Endothelial cell of umbilical vein (primary cell): ENCODE results near the gene CCDC142. TPM values are rescaled to one million over a fixed set of nuclear protein-coding genes. Genes with fewer than 3 reads are reported as not detected.
"Not testable (repeated sequence)": the region's sequence is repeated elsewhere in the genome, so short reads cannot be mapped to it uniquely, and the experiment has no call there.

Experiments used
- BruUV-seq: library from RNA; stranded (reverse); fragments of 400-500 nt; replicated peaks from 2 replicates; lab custom pipeline; 2021; lab: Mats Ljungman, UMichigan
- CTCF ChIA-PET: fragments of 300-600, 350-600 bp; sonication (Branson Sonifier 250); formaldehyde crosslinking; loops from one replicate; lab custom pipeline; 2021; ENCODE audit warnings: antibody characterized with exemption, inconsistent platforms; lab: Charles Lee
- POLR2A ChIA-PET: fragments of 300-600, 350-600 bp; sonication (Branson Sonifier 250); formaldehyde crosslinking; loops from one replicate; lab custom pipeline; 2021; ENCODE audit warnings: antibody characterized with exemption, inconsistent platforms; lab: Charles Lee
- DNase-seq: peaks from one replicate; pipeline ENCODE4 v3.0.0-alpha.2; 2011; ENCODE audit warnings: low read depth, low spot score
- FAIRE-seq: peaks from 2 replicates; lab custom pipeline; 2011; peaks lifted over from hg19 to GRCh38; lab: Jason Lieb, UNC
- H2AFZ ChIP-seq: 2 replicates; pipeline ENCODE4 v1.6.0; 2012; ENCODE audit warnings: low read depth, low read length, control low read depth, inconsistent platforms
- H3K27ac ChIP-seq: 2 replicates; pipeline ENCODE4 v1.5.1; 2011; ENCODE audit warnings: low read depth, mild to moderate bottlenecking, control low read depth, low read length, moderate library complexity; ENCODE audit not compliant: insufficient read depth
- H3K27me3 ChIP-seq, 2 experiments: 2 replicates each; pipeline versions ENCODE4 v1.6.0 to v1.6.1; 2011; ENCODE audit warnings: low read length in 2 of 2, mixed read lengths in 1 of 2; ENCODE audit not compliant: control insufficient read depth in 2 of 2, insufficient read depth in 2 of 2
- H3K36me3 ChIP-seq, 2 experiments: 2 replicates in 1 of 2; 3 replicates in 1 of 2; pipeline ENCODE4 v1.5.1; 2011; ENCODE audit warnings: low read length in 2 of 2, mild to moderate bottlenecking in 1 of 2, moderate library complexity in 1 of 2; ENCODE audit not compliant: control insufficient read depth in 2 of 2, insufficient read depth in 2 of 2; ENCODE audit errors: extremely low read depth in 1 of 2
- H3K4me1 ChIP-seq: 3 replicates; pipeline ENCODE4 v1.5.1; 2011; ENCODE audit warnings: mild to moderate bottlenecking, low read length; ENCODE audit not compliant: control insufficient read depth, insufficient read depth; ENCODE audit errors: extremely low read depth
- H3K4me2 ChIP-seq: 2 replicates; pipeline ENCODE4 v1.6.1; 2011; ENCODE audit warnings: low read length, control low read depth, mixed read lengths; ENCODE audit not compliant: insufficient read depth
- H3K4me3 ChIP-seq, 3 experiments: fragments of 200-600 bp in 1 of 3; sonication (generic), shearing (Covaris generic) in 1 of 3; replicated peaks in 1 of 3; 2 replicates each; pipeline ENCODE4 v1.5.1; 2011 to 2016; ENCODE audit warnings: control low read depth in 3 of 3, low read length in 3 of 3, mild to moderate bottlenecking in 2 of 3, inconsistent platforms in 1 of 3, low read depth in 1 of 3, moderate library complexity in 1 of 3; ENCODE audit not compliant: insufficient read depth in 1 of 3
- H3K79me2 ChIP-seq: 2 replicates; pipeline ENCODE4 v1.6.0; 2012; ENCODE audit warnings: low read length, inconsistent platforms; ENCODE audit not compliant: control insufficient read depth, insufficient read depth
- H3K9ac ChIP-seq: replicated peaks from 2 replicates; pipeline ENCODE3; 2011; ENCODE audit warnings: low read length, control low read depth; ENCODE audit not compliant: insufficient read depth; ENCODE audit errors: extremely low read depth
- H3K9me1 ChIP-seq: replicated peaks from 3 replicates; pipeline ENCODE4 v1.6.0; 2011; ENCODE audit warnings: mild to moderate bottlenecking, low read length; ENCODE audit not compliant: control insufficient read depth, insufficient read depth; ENCODE audit errors: extremely low read depth
- H3K9me3 ChIP-seq: replicated peaks from 2 replicates; pipeline ENCODE4 v1.5.1; 2012; ENCODE audit warnings: low read length, inconsistent platforms; ENCODE audit not compliant: control insufficient read depth, insufficient read depth
- H4K20me1 ChIP-seq: replicated peaks from 2 replicates; pipeline ENCODE3; 2011; ENCODE audit warnings: mild to moderate bottlenecking, low read length; ENCODE audit not compliant: control insufficient read depth, insufficient read depth; ENCODE audit errors: extremely low read depth
- CTCF ChIP-seq, 2 donors: IDR thresholded peaks; 1 replicate in 1 of 2; 2 replicates in 1 of 2; pipeline ENCODE4 v1.5.1; 2011; ENCODE audit warnings: low read length in 2 of 2, mild to moderate bottlenecking in 2 of 2, moderate library complexity in 2 of 2, control low read depth in 1 of 2, inconsistent platforms in 1 of 2, low read depth in 1 of 2; ENCODE audit not compliant: insufficient read depth in 1 of 2; ENCODE audit errors: extremely low read depth in 1 of 2
- EZH2 ChIP-seq: IDR thresholded peaks from 2 replicates; pipeline ENCODE4 v1.6.1; 2012; ENCODE audit warnings: borderline replicate concordance, low read depth, mild to moderate bottlenecking, moderate library complexity, low read length, inconsistent platforms; ENCODE audit not compliant: severe bottlenecking
- FOS ChIP-seq: IDR thresholded peaks from 2 replicates; pipeline ENCODE4 v1.6.1; 2011; ENCODE audit warnings: mild to moderate bottlenecking, low read length, moderate library complexity, borderline replicate concordance; ENCODE audit not compliant: insufficient read depth
- GATA2 ChIP-seq: IDR thresholded peaks from 2 replicates; pipeline ENCODE4 v1.7.0; 2011; ENCODE audit warnings: low read depth, mild to moderate bottlenecking, moderate library complexity, mixed read lengths, low read length; ENCODE audit not compliant: insufficient read length, insufficient read depth
- JUN ChIP-seq: IDR thresholded peaks from 2 replicates; pipeline ENCODE4 v1.6.1; 2011; ENCODE audit warnings: borderline replicate concordance, low read depth; ENCODE audit not compliant: insufficient read length, insufficient read depth
- MAX ChIP-seq: IDR thresholded peaks from 2 replicates; pipeline ENCODE4 v1.6.1; 2011; ENCODE audit not compliant: insufficient read depth, insufficient read length
- MYC ChIP-seq: IDR thresholded peaks from one replicate; pipeline ENCODE4 v1.6.1; 2011; ENCODE audit warnings: mild to moderate bottlenecking, low read depth, low read length
- POLR2A ChIP-seq: IDR thresholded peaks from 2 replicates; pipeline ENCODE4 v1.6.1; 2012; ENCODE audit warnings: low read depth, mild to moderate bottlenecking, control low read depth, low read length
- POLR2AphosphoS5 ChIP-seq: IDR thresholded peaks from 2 replicates; pipeline ENCODE4 v1.6.1; 2012; ENCODE audit warnings: low read depth, mild to moderate bottlenecking, control low read depth, low read length, moderate library complexity; ENCODE audit not compliant: insufficient read depth
- dilution Hi-C: fragments of 300-500 bp; cut with MboI; formaldehyde crosslinking; loops from one replicate; pipeline ENCODE4 v1.15.0; 2019; ENCODE audit warnings: low sequenced_read_pairs; ENCODE audit not compliant: extremely low pct_ligation_motif_present
- intact Hi-C: fragments of 100-400 bp; cut with micrococcal nuclease; formaldehyde crosslinking; loops from one replicate; pipeline ENCODE4 v1.10.0; 2022
- polyA plus RNA-seq, 4 experiments: library from polyadenylated mRNA; depleted of rRNA in 3 of 4; stranded (reverse) in 3 of 4; unstranded in 1 of 4; fragments of >200 nt; gene quantifications; 2 replicates each; pipeline versions ENCODE4 v1.2.1 to v1.2.3, GENCODE V29; 2011 to 2012; ENCODE audit warnings: missing spikeins in 1 of 4
- total RNA-seq: library from RNA; stranded (reverse); gene quantifications from 2 replicates; pipeline ENCODE4 v1.2.3, GENCODE V29; 2021

Gene CCDC142
- total and polyA plus RNA-seq, 2 donors (not counting 3 experiments of a cell fraction or from before 2014, with no cell fraction given): 12.8 to 23.8 TPM

- Histone ChIP-seq H3K36me3 (peaks cover 0 to 12% of the 10 kb centered on the region in 2 experiments), H3K79me2 (peaks cover 17% of the 10 kb centered on the region), H3K27ac (no peak overlapping the region), H3K9ac (no peak overlapping the region), H3K27me3 (no peaks in the 10 kb centered on the region), H3K4me1 (peaks cover 20% of the 10 kb centered on the region), H3K4me3 (no peak overlapping the region), H2AFZ (no peak overlapping the region), H3K4me2 (no peak overlapping the region), H4K20me1 (no peaks in the 10 kb centered on the region), H3K9me1 (no peaks in the 10 kb centered on the region), H3K9me3 (no peaks in the 10 kb centered on the region)
- FAIRE-seq: no peak
- intact Hi-C loops: no loop called here
- DNase-seq: no peak
- TSS peak; percentile 10 for BruUV-seq
- POLR2A ChIA-PET: interaction anchor here (0.5 kb wide), 1 partner anchor 9 kb away, joined by 3 read pairs; no protein-coding TSS in a partner anchor
- CTCF ChIA-PET: interaction anchor here (0.6 to 1.5 kb wide), 5 partner anchors 13 to 126 kb away, joined by 4 to 8 read pairs (median 4); no protein-coding TSS in a partner anchor
- dilution Hi-C loops: no loop called here
- TF ChIP-seq MAX: no peak
- TF ChIP-seq POLR2A: no peak
- TF ChIP-seq JUN: no peak
- no peak for TF ChIP-seq EZH2
- TF ChIP-seq POLR2AphosphoS5: no peak
- TF ChIP-seq GATA2: no peak
- TF ChIP-seq FOS: no peak
- no peak for TF ChIP-seq MYC
- TF ChIP-seq CTCF (IDR thresholded peaks at IDR 0.05; ENCODE audit: extremely low read depth in 1 of 2, insufficient read depth in 1 of 2, low read depth in 1 of 2, low read length in 2 of 2): no peak
These were observed 21.4 kb downstream of the CCDC142 start for GRCh38 chr2:74461187-74462053.

- H3K27ac ChIP-seq, H3K9ac ChIP-seq, H3K9me1 ChIP-seq, CTCF ChIA-PET, H4K20me1 ChIP-seq, H3K9me3 ChIP-seq, POLR2A ChIA-PET, H2AFZ ChIP-seq, H3K27me3 ChIP-seq, FAIRE-seq, H3K4me2 ChIP-seq, BruUV-seq, intact Hi-C loops, H3K4me3 ChIP-seq, DNase-seq, dilution Hi-C loops: not testable (repeated sequence)
- H3K36me3 ChIP-seq: peaks cover 0 to 12% of the 10 kb centered on the region in 2 experiments
- peaks cover 17% of the 10 kb centered on the region for H3K79me2 ChIP-seq
- peaks cover 25% of the 10 kb centered on the region for H3K4me1 ChIP-seq
These were observed 22.6 kb downstream of the CCDC142 start for GRCh38 chr2:74460187-74460586.
